ENCODE data around the gene RBM6.
"Not testable (repeated sequence)": the region's sequence is repeated elsewhere in the genome, so short reads cannot be mapped to it uniquely, and the experiment has no call there.

The RBM6 gene

GRCh38 chr3:49976942-49977341 lies 37.0 kb downstream of the RBM6 start:
- DNase-seq (ENCODE audit: extremely low read depth in 1 of 2, low read depth in 1 of 2) = no peak

GRCh38 chr3:49984394-49984793 lies 44.4 kb downstream of the RBM6 start:
- DNase-seq (ENCODE audit: extremely low read depth in 1 of 2, low read depth in 1 of 2) = no peak

- no peak for DNase-seq (ENCODE audit: extremely low read depth in 1 of 2, low read depth in 1 of 2)
Observed at GRCh38 chr3:49992326-49992725, 52.4 kb downstream of the RBM6 start.

GRCh38 chr3:49994476-49994875 lies 54.5 kb downstream of the RBM6 start:
- DNase-seq (ENCODE audit: extremely low read depth in 1 of 2, low read depth in 1 of 2) = no peak

- DNase-seq (ENCODE audit: extremely low read depth in 1 of 2, low read depth in 1 of 2) = no peak
Observed at GRCh38 chr3:49996016-49996415, 56.1 kb downstream of the RBM6 start.

- DNase-seq (ENCODE audit: extremely low read depth in 1 of 2, low read depth in 1 of 2) = no peak
Observed at GRCh38 chr3:49997862-49998261, 57.9 kb downstream of the RBM6 start.

GRCh38 chr3:49998326-49998725 lies 58.4 kb downstream of the RBM6 start:
- no peak for DNase-seq (ENCODE audit: extremely low read depth in 1 of 2, low read depth in 1 of 2)

GRCh38 chr3:50001511-50001910 lies 61.6 kb downstream of the RBM6 start:
- no peak for DNase-seq (ENCODE audit: extremely low read depth in 1 of 2, low read depth in 1 of 2)

GRCh38 chr3:50003216-50003615 lies 63.3 kb downstream of the RBM6 start:
- no peak for DNase-seq (ENCODE audit: extremely low read depth in 1 of 2, low read depth in 1 of 2)

- DNase-seq (ENCODE audit: extremely low read depth in 1 of 2, low read depth in 1 of 2) = no peak
Observed at GRCh38 chr3:50003824-50004223, 63.9 kb downstream of the RBM6 start.

- DNase-seq (ENCODE audit: extremely low read depth in 1 of 2, low read depth in 1 of 2) = no peak
Observed at GRCh38 chr3:50008931-50009330, 69.0 kb downstream of the RBM6 start.

GRCh38 chr3:50010959-50011358 lies 71.0 kb downstream of the RBM6 start:
- DNase-seq (ENCODE audit: extremely low read depth in 1 of 2, low read depth in 1 of 2) = no peak

- DNase-seq (ENCODE audit: extremely low read depth in 1 of 2, low read depth in 1 of 2) = no peak
Observed at GRCh38 chr3:50015918-50016317, 76.0 kb downstream of the RBM6 start.

- DNase-seq (ENCODE audit: extremely low read depth in 1 of 2, low read depth in 1 of 2) = no peak
Observed at GRCh38 chr3:50028346-50028745, 88.4 kb downstream of the RBM6 start.

GRCh38 chr3:50031201-50031600 lies 91.3 kb downstream of the RBM6 start:
- not testable (repeated sequence) for DNase-seq (ENCODE audit: extremely low read depth in 1 of 2, low read depth in 1 of 2)

- no peak for DNase-seq (ENCODE audit: extremely low read depth in 1 of 2, low read depth in 1 of 2)
Observed at GRCh38 chr3:50044976-50045375, 105.0 kb downstream of the RBM6 start.

- no peak for DNase-seq (ENCODE audit: extremely low read depth in 1 of 2, low read depth in 1 of 2)
Observed at GRCh38 chr3:50047426-50047825, 107.5 kb downstream of the RBM6 start.

GRCh38 chr3:50050361-50050760 lies 110.4 kb downstream of the RBM6 start:
- no peak for DNase-seq (ENCODE audit: extremely low read depth in 1 of 2, low read depth in 1 of 2)

GRCh38 chr3:50057756-50058155 lies 117.8 kb downstream of the RBM6 start:
- DNase-seq (ENCODE audit: extremely low read depth in 1 of 2, low read depth in 1 of 2) = no peak

- no peak for DNase-seq (ENCODE audit: extremely low read depth in 1 of 2, low read depth in 1 of 2)
Observed at GRCh38 chr3:50068134-50068533, 128.2 kb downstream of the RBM6 start.

GRCh38 chr3:50078091-50078490 lies 138.1 kb downstream of the RBM6 start:
- DNase-seq (ENCODE audit: extremely low read depth in 1 of 2, low read depth in 1 of 2) = no peak

- no peak for DNase-seq (ENCODE audit: extremely low read depth in 1 of 2, low read depth in 1 of 2)
Observed at GRCh38 chr3:50078622-50079021, 138.7 kb downstream of the RBM6 start.

GRCh38 chr3:50084951-50085350 lies 145.0 kb downstream of the RBM6 start:
- not testable (repeated sequence) for DNase-seq (ENCODE audit: extremely low read depth in 1 of 2, low read depth in 1 of 2)
